Measurements from ENCODE around the gene CHCHD2.
"Not testable (repeated sequence)": the region's sequence is repeated elsewhere in the genome, so short reads cannot be mapped to it uniquely, and the experiment has no call there.

The CHCHD2 gene

DNA sequence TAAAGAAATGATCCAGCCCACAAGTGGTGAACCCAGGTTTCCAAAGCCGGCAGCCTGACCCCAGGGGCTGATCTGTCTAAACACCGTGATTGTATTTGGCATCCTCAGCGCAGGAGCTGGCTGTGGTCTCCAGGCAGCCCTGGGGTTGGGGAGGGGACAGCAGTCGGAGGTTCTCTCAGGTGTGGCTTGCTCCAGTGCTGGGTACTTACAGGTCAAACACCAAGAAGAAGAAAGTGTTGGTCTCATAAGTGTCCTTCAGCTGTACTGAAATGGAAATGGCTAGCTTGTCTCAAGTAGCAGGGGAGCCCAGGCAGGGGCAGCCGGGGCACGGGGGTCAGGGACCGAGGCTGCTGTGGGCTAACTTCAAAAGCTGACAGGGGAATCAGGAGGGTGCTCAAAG is 19.5 kb downstream of the CHCHD2 start:
- TF ChIP-seq POLR2AphosphoS5 (IDR thresholded peaks at IDR 0.05; ENCODE audit: low read depth, low read length): no peak
- no peak for TF ChIP-seq SPI1 (IDR thresholded peaks at IDR 0.05; ENCODE audit: low read depth, low read length)
- no peak for TF ChIP-seq TAF1 (IDR thresholded peaks at IDR 0.05; ENCODE audit: low read depth, low read length)
- no peak for TF ChIP-seq PAX5 (IDR thresholded peaks at IDR 0.05; ENCODE audit: insufficient read depth, low read length, severe bottlenecking)
- no peak for TF ChIP-seq POLR2A (IDR thresholded peaks at IDR 0.05; ENCODE audit: low read depth, low read length)
- no peak for TF ChIP-seq POU2F2 (IDR thresholded peaks at IDR 0.05; ENCODE audit: low read depth, low read length)
- no peak for DNase-seq (ENCODE audit: insufficient read length, low spot score)
- no peak for FAIRE-seq

DNA sequence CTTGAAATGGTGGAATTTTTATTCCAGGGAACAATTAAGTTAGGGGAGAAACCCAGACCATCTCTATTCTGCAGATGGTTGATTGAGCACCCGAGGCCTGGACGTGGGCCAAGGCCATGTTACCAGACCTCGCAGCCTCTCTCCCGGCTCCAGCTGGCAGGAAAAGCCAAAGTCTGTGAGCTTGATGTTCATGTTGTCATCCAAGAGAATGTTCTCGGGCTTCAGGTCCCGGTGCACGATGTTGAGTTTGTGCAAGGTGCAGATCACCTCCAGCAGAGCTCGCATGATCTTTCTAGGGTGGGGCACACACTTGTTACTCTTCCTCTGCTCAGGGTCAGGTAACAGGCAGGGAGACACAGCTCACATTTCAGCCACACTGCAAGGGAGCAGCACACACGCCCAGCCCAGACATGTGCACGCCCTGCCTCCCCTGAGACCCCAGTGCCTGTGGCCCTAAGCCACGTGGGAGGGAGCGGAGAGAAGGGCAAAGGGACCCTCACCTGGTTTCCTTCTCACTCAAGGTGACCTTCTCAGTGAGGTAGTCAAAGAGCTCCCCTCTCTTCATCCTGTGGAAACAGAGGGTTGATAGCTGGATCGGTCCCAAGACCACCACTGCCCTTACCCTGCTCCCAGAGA is 23.0 kb downstream of the CHCHD2 start:
- FAIRE-seq (no peak), DNase-seq (ENCODE audit: insufficient read length, low spot score) (no peak)
- TF ChIP-seq TAF1 (IDR thresholded peaks at IDR 0.05; ENCODE audit: low read depth, low read length): no peak
- no peak for TF ChIP-seq SPI1 (IDR thresholded peaks at IDR 0.05; ENCODE audit: low read depth, low read length)
- TF ChIP-seq POLR2A (IDR thresholded peaks at IDR 0.05; ENCODE audit: low read depth, low read length): no peak
- TF ChIP-seq POU2F2 (IDR thresholded peaks at IDR 0.05; ENCODE audit: low read depth, low read length): no peak
- no peak for TF ChIP-seq POLR2AphosphoS5 (IDR thresholded peaks at IDR 0.05; ENCODE audit: low read depth, low read length)
- no peak for TF ChIP-seq PAX5 (IDR thresholded peaks at IDR 0.05; ENCODE audit: insufficient read depth, low read length, severe bottlenecking)

DNA sequence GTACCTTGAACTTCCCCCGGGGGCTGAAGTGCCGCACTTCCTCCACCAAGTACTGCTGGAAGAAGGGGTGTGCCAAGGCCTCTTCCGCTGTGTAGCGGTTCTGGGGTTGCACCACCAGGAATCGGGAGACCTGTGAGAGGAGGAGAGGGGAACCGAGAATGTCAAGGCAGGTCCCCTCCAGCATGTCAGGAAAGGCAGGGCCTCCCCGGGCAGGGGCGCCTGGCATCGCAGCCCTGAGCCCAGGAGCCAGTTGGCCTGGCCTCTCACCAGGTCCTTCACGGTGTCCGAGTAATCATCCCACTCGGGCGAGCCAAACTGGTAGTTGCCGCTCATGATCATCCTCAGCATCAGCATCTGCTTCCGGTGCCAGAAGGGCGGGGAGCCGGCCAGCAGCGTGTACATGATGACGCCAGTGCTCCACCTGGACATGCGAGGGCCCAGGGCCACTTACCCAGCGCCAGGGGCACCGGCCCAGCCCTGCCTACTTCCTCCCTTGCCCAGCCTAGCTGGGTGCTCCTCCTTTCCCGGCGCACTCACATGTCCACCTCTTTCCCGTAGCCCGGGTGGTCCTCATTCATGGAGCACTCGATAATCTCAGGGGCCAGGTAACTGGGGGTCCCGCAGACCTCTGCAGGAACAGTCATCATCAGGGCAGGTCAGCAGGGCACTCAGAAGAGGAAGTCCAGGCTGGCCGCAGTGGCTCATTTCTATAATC is 24.5 kb downstream of the CHCHD2 start:
- FAIRE-seq (no peak), DNase-seq (ENCODE audit: insufficient read length, low spot score) (no peak)
- TF ChIP-seq TAF1 (IDR thresholded peaks at IDR 0.05; ENCODE audit: low read depth, low read length) (no peak), SPI1 (IDR thresholded peaks at IDR 0.05; ENCODE audit: low read depth, low read length) (no peak), POLR2AphosphoS5 (IDR thresholded peaks at IDR 0.05; ENCODE audit: low read depth, low read length) (no peak), PAX5 (IDR thresholded peaks at IDR 0.05; ENCODE audit: insufficient read depth, low read length, severe bottlenecking) (no peak), POLR2A (IDR thresholded peaks at IDR 0.05; ENCODE audit: low read depth, low read length) (no peak), POU2F2 (IDR thresholded peaks at IDR 0.05; ENCODE audit: low read depth, low read length) (no peak)

DNA sequence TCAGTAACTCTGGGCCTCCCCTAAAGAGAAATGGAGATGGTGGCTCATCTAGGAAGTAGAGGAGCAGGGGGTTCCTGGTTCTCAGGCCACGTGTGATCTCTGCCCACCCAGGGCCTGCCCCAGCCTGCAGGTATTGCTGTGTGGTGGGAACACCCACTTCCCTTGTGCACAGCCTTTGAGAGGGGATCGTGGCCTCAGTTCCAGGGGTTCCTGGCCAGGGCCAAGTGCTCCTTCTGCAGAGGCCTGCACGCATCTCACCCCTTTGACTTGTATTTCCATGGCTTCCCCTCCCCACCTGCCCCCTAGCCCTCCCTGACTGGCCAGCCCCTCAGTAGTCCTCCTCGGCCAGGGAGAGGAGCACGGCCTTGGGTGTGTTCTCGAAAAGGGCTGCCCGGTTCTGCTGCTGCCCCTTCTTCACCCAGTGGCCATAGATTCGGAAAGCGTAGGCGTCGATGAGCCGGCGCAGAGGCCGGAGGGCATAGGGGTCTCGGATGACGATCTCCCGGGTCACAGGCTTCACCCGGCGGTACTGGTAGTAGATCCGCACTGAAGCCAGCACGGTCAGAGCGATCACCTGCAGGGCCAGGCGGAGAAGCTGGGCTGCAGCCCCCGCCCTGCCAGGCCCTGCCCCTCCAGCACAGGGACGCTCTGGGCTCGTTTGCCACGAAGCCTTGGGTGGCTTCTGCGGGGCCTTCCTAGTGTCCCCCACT is 25.4 kb downstream of the CHCHD2 start:
- not testable (repeated sequence) for DNase-seq (ENCODE audit: insufficient read length, low spot score); FAIRE-seq

DNA sequence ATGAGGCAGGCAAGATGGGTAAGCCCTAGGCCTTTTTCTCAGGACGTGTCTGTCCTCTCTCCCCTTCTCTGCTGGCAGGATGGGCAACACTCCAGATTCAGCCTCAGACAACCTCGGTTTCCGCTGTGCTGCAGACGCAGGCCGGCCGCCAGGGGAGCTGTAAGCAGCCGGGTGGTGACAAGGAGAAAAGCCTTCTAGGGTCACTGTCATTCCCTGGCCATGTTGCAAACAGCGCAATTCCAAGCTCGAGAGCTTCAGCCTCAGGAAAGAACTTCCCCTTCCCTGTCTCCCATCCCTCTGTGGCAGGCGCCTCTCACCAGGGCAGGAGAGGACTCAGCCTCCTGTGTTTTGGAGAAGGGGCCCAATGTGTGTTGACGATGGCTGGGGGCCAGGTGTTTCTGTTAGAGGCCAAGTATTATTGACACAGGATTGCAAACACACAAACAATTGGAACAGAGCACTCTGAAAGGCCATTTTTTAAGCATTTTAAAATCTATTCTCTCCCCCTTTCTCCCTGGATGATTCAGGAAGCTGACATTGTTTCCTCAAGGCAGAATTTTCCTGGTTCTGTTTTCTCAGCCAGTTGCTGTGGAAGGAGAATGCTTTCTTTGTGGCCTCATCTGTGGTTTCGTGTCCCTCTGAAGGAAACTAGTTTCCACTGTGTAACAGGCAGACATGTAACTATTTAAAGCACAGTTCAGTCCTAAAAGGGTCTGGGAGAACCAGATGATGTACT is 26.7 kb downstream of the CHCHD2 start:
- DNase-seq (ENCODE audit: insufficient read length, low spot score) (no peak), FAIRE-seq (no peak)
- no peak for TF ChIP-seq POU2F2 (IDR thresholded peaks at IDR 0.05; ENCODE audit: low read depth, low read length)
- TF ChIP-seq POLR2AphosphoS5 (IDR thresholded peaks at IDR 0.05; ENCODE audit: low read depth, low read length): no peak
- no peak for TF ChIP-seq PAX5 (IDR thresholded peaks at IDR 0.05; ENCODE audit: insufficient read depth, low read length, severe bottlenecking)
- no peak for TF ChIP-seq TAF1 (IDR thresholded peaks at IDR 0.05; ENCODE audit: low read depth, low read length)
- TF ChIP-seq POLR2A (IDR thresholded peaks at IDR 0.05; ENCODE audit: low read depth, low read length): no peak
- TF ChIP-seq SPI1 (IDR thresholded peaks at IDR 0.05; ENCODE audit: low read depth, low read length): no peak

DNA sequence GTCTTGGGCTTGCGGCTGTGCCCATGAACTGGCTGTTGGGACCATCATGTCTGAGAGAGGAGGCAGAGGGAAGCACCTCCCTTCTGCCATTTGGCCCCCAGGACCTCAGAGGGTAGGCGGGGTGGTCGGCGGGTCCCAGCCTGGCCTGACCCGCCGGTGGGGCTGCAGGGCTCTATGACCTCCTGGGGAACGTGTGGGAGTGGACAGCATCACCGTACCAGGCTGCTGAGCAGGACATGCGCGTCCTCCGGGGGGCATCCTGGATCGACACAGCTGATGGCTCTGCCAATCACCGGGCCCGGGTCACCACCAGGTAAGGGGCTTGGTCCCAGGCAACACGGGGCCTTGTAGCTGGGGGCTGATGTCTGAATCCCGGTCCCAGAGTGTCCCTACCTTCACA is 28.1 kb downstream of the CHCHD2 start:
- TF ChIP-seq POLR2AphosphoS5 (IDR thresholded peaks at IDR 0.05; ENCODE audit: low read depth, low read length) (no peak), POU2F2 (IDR thresholded peaks at IDR 0.05; ENCODE audit: low read depth, low read length) (no peak), TAF1 (IDR thresholded peaks at IDR 0.05; ENCODE audit: low read depth, low read length) (no peak), SPI1 (IDR thresholded peaks at IDR 0.05; ENCODE audit: low read depth, low read length) (no peak), PAX5 (IDR thresholded peaks at IDR 0.05; ENCODE audit: insufficient read depth, low read length, severe bottlenecking) (no peak), POLR2A (IDR thresholded peaks at IDR 0.05; ENCODE audit: low read depth, low read length) (no peak)
- FAIRE-seq: no peak
- no peak for DNase-seq (ENCODE audit: insufficient read length, low spot score)

DNA sequence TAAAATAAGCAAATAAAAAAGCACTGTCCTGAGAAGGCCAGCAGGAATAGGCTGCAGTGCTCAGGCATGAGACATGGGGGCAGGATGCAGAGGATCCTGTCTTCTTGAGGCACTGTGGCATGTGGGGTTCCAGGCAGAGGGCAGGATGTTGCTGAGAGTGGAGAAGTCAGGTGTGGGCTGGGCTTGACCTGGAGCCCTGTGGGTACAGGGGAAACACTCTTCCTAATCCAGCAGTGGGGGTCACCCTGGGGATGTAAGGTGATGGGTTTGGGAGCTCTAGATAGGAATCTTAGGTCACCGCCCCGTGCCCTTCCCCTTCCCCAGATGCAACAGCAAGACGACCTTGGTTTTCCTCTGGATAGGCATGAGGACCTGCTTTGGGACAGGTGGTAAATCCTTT is 28.6 kb downstream of the CHCHD2 start:
- DNase-seq (ENCODE audit: insufficient read length, low spot score) (no peak), FAIRE-seq (no peak)
- TF ChIP-seq POLR2AphosphoS5 (IDR thresholded peaks at IDR 0.05; ENCODE audit: low read depth, low read length) (no peak), POU2F2 (IDR thresholded peaks at IDR 0.05; ENCODE audit: low read depth, low read length) (no peak), POLR2A (IDR thresholded peaks at IDR 0.05; ENCODE audit: low read depth, low read length) (no peak)

DNA sequence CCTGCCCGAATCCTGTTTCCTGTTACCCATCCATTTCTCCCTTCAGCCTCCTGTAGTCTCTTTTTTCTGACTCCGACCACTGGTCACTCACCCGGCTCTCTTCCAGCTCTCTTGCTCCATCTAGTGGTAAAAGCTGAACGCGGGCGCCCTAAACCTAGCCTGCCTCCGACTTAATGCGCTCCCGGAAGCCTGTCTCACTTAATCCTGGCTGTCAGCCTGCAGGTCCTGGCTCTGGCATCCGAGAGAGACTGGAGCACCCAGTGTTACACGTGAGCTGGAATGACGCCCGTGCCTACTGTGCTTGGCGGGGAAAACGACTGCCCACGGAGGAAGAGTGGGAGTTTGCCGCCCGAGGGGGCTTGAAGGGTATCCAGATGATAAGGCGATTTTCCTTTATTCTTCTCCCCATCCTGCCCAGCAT is 31.9 kb downstream of the CHCHD2 start:
- FAIRE-seq: peak; percentile 40
- TF ChIP-seq POU2F2 (IDR thresholded peaks at IDR 0.05; ENCODE audit: low read depth, low read length): no peak
- TF ChIP-seq POLR2AphosphoS5 (IDR thresholded peaks at IDR 0.05; ENCODE audit: low read depth, low read length): no peak
- no peak for TF ChIP-seq TAF1 (IDR thresholded peaks at IDR 0.05; ENCODE audit: low read depth, low read length)
- no peak for TF ChIP-seq PAX5 (IDR thresholded peaks at IDR 0.05; ENCODE audit: insufficient read depth, low read length, severe bottlenecking)
- no peak for TF ChIP-seq POLR2A (IDR thresholded peaks at IDR 0.05; ENCODE audit: low read depth, low read length)
- TF ChIP-seq SPI1 (IDR thresholded peaks at IDR 0.05; ENCODE audit: low read depth, low read length): no peak
- DNase-seq (ENCODE audit: insufficient read length, low spot score): peak; percentile 61

DNA sequence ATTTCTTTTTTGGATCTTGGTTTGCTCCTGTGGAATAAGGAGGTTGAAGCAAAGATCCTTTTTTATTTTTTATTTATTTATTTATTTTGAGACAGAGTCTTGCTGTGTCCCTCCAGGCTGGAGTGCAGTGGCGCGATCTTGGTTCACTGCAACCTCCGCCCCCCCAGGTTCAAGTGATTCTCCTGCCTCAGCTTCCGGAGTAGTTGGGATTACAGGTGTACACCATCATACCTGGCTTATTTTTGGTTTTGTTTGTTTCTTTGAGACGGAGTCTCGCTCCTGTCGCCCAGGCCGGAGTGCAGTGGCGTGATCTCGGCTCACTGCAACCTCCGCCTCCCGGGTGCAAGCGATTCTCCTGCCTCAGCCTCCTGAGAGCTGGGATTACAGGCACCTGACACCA is 39.9 kb downstream of the CHCHD2 start:
- not testable (repeated sequence) for FAIRE-seq

More for the DNA sequence above, 39.9 kb downstream of the CHCHD2 start:
- DNase-seq (ENCODE audit: insufficient read length, low spot score): not testable (repeated sequence)
